ENCODE data around the gene CFAP54. TPM values are rescaled to one million over a fixed set of nuclear protein-coding genes. Genes with fewer than 3 reads are reported as not detected.

The CFAP54 gene
- polyA plus RNA-seq (2012; ENCODE audit: low read depth, missing spikeins): 0.32 TPM

GRCh38 chr12:96489392-96490056 lies at the start of gene CFAP54:
Gene CFAP54 (plus strand): TSS chr12:96489577. CDS start chr12:96489610, 33 bp downstream.
- DNase-seq (ENCODE audit: insufficient read length, low spot score) (peak; percentile 83), FAIRE-seq (peak; percentile 97)
- TF ChIP-seq POLR2A (IDR thresholded peaks at IDR 0.05; ENCODE audit: low read depth, low read length): no peak
- peak; percentile 69; the same call in 1 of the 2 replicates for TF ChIP-seq POU2F2 (IDR thresholded peaks at IDR 0.05; ENCODE audit: low read depth, low read length)
- no peak for TF ChIP-seq POLR2AphosphoS5 (IDR thresholded peaks at IDR 0.05; ENCODE audit: low read depth, low read length)
- no peak for TF ChIP-seq PAX5 (IDR thresholded peaks at IDR 0.05; ENCODE audit: insufficient read depth, low read length, severe bottlenecking)
- no peak for TF ChIP-seq TAF1 (IDR thresholded peaks at IDR 0.05; ENCODE audit: low read depth, low read length)
- TF ChIP-seq SPI1 (IDR thresholded peaks at IDR 0.05; ENCODE audit: low read depth, low read length): no peak

DNA sequence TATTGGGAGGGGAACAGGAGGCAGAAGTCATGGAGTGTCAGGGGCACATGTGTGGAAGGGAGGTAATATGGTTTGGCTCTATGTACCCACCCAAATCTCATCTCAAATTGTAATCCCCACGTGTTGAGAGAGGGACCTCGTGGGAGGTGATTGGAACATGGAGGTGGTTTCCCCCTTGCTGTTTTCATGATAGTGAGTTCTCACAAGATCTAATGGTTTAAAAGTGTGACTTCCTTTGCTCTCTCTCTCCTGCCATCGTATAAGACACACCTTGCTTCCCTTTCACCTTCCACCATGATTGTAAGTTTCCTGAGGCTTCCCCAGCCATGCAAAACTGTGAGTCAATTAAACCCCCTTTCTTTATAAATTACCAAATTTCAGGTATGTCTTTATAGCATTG lies 47.6 kb upstream of the CFAP54 start:
- FAIRE-seq: no peak
- no peak for DNase-seq (ENCODE audit: insufficient read length, low spot score)
- TF ChIP-seq POLR2A (IDR thresholded peaks at IDR 0.05; ENCODE audit: low read depth, low read length) (no peak), PAX5 (IDR thresholded peaks at IDR 0.05; ENCODE audit: insufficient read depth, low read length, severe bottlenecking) (no peak), POU2F2 (IDR thresholded peaks at IDR 0.05; ENCODE audit: low read depth, low read length) (no peak), SPI1 (IDR thresholded peaks at IDR 0.05; ENCODE audit: low read depth, low read length) (no peak), TAF1 (IDR thresholded peaks at IDR 0.05; ENCODE audit: low read depth, low read length) (no peak), POLR2AphosphoS5 (IDR thresholded peaks at IDR 0.05; ENCODE audit: low read depth, low read length) (no peak)

GRCh38 chr12:96442906-96443305 lies 46.5 kb upstream of the CFAP54 start:
- DNase-seq (ENCODE audit: insufficient read length, low spot score) (no peak), FAIRE-seq (no peak)
- TF ChIP-seq POLR2AphosphoS5 (IDR thresholded peaks at IDR 0.05; ENCODE audit: low read depth, low read length) (no peak), TAF1 (IDR thresholded peaks at IDR 0.05; ENCODE audit: low read depth, low read length) (no peak), SPI1 (IDR thresholded peaks at IDR 0.05; ENCODE audit: low read depth, low read length) (no peak), POU2F2 (IDR thresholded peaks at IDR 0.05; ENCODE audit: low read depth, low read length) (no peak), PAX5 (IDR thresholded peaks at IDR 0.05; ENCODE audit: insufficient read depth, low read length, severe bottlenecking) (no peak), POLR2A (IDR thresholded peaks at IDR 0.05; ENCODE audit: low read depth, low read length) (no peak)

- FAIRE-seq (no peak), DNase-seq (ENCODE audit: insufficient read length, low spot score) (no peak)
- TF ChIP-seq PAX5 (IDR thresholded peaks at IDR 0.05; ENCODE audit: insufficient read depth, low read length, severe bottlenecking) (no peak), POLR2A (IDR thresholded peaks at IDR 0.05; ENCODE audit: low read depth, low read length) (no peak), SPI1 (IDR thresholded peaks at IDR 0.05; ENCODE audit: low read depth, low read length) (no peak), TAF1 (IDR thresholded peaks at IDR 0.05; ENCODE audit: low read depth, low read length) (no peak), POLR2AphosphoS5 (IDR thresholded peaks at IDR 0.05; ENCODE audit: low read depth, low read length) (no peak), POU2F2 (IDR thresholded peaks at IDR 0.05; ENCODE audit: low read depth, low read length) (no peak)
Measured at GRCh38 chr12:96444399-96444798, 45.0 kb upstream of the CFAP54 start.

- TF ChIP-seq TAF1 (IDR thresholded peaks at IDR 0.05; ENCODE audit: low read depth, low read length) (no peak), SPI1 (IDR thresholded peaks at IDR 0.05; ENCODE audit: low read depth, low read length) (0 out of 2 replicates have a peak, but pooled peaks have one; percentile 9)
- DNase-seq (ENCODE audit: insufficient read length, low spot score): peak; percentile 35
- peak; percentile 92 for FAIRE-seq
Measured at GRCh38 chr12:96445691-96446583, 43.4 kb upstream of the CFAP54 start.

GRCh38 chr12:96447256-96447655 lies 42.1 kb upstream of the CFAP54 start:
- DNase-seq (ENCODE audit: insufficient read length, low spot score) (no peak), FAIRE-seq (no peak)
- TF ChIP-seq POLR2A (IDR thresholded peaks at IDR 0.05; ENCODE audit: low read depth, low read length): no peak
- TF ChIP-seq SPI1 (IDR thresholded peaks at IDR 0.05; ENCODE audit: low read depth, low read length): no peak
- TF ChIP-seq TAF1 (IDR thresholded peaks at IDR 0.05; ENCODE audit: low read depth, low read length): no peak
- no peak for TF ChIP-seq POU2F2 (IDR thresholded peaks at IDR 0.05; ENCODE audit: low read depth, low read length)
- TF ChIP-seq POLR2AphosphoS5 (IDR thresholded peaks at IDR 0.05; ENCODE audit: low read depth, low read length): no peak
- TF ChIP-seq PAX5 (IDR thresholded peaks at IDR 0.05; ENCODE audit: insufficient read depth, low read length, severe bottlenecking): no peak

GRCh38 chr12:96448300-96448699 lies 41.1 kb upstream of the CFAP54 start:
- TF ChIP-seq POU2F2 (IDR thresholded peaks at IDR 0.05; ENCODE audit: low read depth, low read length): no peak
- no peak for TF ChIP-seq TAF1 (IDR thresholded peaks at IDR 0.05; ENCODE audit: low read depth, low read length)
- TF ChIP-seq POLR2A (IDR thresholded peaks at IDR 0.05; ENCODE audit: low read depth, low read length): no peak
- TF ChIP-seq SPI1 (IDR thresholded peaks at IDR 0.05; ENCODE audit: low read depth, low read length): no peak
- TF ChIP-seq PAX5 (IDR thresholded peaks at IDR 0.05; ENCODE audit: insufficient read depth, low read length, severe bottlenecking): no peak
- no peak for DNase-seq (ENCODE audit: insufficient read length, low spot score)
- no peak for FAIRE-seq

GRCh38 chr12:96452261-96452922 lies 37.0 kb upstream of the CFAP54 start:
- no peak for TF ChIP-seq PAX5 (IDR thresholded peaks at IDR 0.05; ENCODE audit: insufficient read depth, low read length, severe bottlenecking)
- TF ChIP-seq SPI1 (IDR thresholded peaks at IDR 0.05; ENCODE audit: low read depth, low read length): no peak
- no peak for TF ChIP-seq POLR2AphosphoS5 (IDR thresholded peaks at IDR 0.05; ENCODE audit: low read depth, low read length)
- TF ChIP-seq TAF1 (IDR thresholded peaks at IDR 0.05; ENCODE audit: low read depth, low read length): no peak
- TF ChIP-seq POU2F2 (IDR thresholded peaks at IDR 0.05; ENCODE audit: low read depth, low read length): no peak
- no peak for TF ChIP-seq POLR2A (IDR thresholded peaks at IDR 0.05; ENCODE audit: low read depth, low read length)
- no peak for FAIRE-seq
- DNase-seq (ENCODE audit: insufficient read length, low spot score): no peak

GRCh38 chr12:96454396-96454795 lies 35.0 kb upstream of the CFAP54 start:
- DNase-seq (ENCODE audit: insufficient read length, low spot score) (no peak), FAIRE-seq (no peak)
- TF ChIP-seq PAX5 (IDR thresholded peaks at IDR 0.05; ENCODE audit: insufficient read depth, low read length, severe bottlenecking) (no peak), POLR2A (IDR thresholded peaks at IDR 0.05; ENCODE audit: low read depth, low read length) (no peak), TAF1 (IDR thresholded peaks at IDR 0.05; ENCODE audit: low read depth, low read length) (no peak), POLR2AphosphoS5 (IDR thresholded peaks at IDR 0.05; ENCODE audit: low read depth, low read length) (no peak), POU2F2 (IDR thresholded peaks at IDR 0.05; ENCODE audit: low read depth, low read length) (no peak), SPI1 (IDR thresholded peaks at IDR 0.05; ENCODE audit: low read depth, low read length) (no peak)

Measured in GM12891 (cell line).